PC-9 (cell line): ENCODE results near the gene BLM. TPM values are rescaled to one million over a fixed set of nuclear protein-coding genes. Genes with fewer than 3 reads are reported as not detected.

ENCODE experiments used
- BruUV-seq: library from RNA; stranded (reverse); fragments of 400-500 nt; replicated peaks from 2 replicates; lab custom pipeline; 2021; lab: Mats Ljungman, UMichigan
- CTCF ChIA-PET: fragments of 300-600 bp; sonication (Branson Sonifier 250); formaldehyde crosslinking; loops from one replicate; lab custom pipeline; 2022; ENCODE audit warnings: antibody characterized with exemption; lab: Charles Lee
- POLR2A ChIA-PET: fragments of 300-600 bp; sonication (Branson Sonifier 250); formaldehyde crosslinking; loops from one replicate; lab custom pipeline; 2022; ENCODE audit warnings: antibody characterized with exemption; ENCODE audit not compliant: unreplicated experiment; lab: Charles Lee
- DNase-seq, 2 experiments: peaks; one replicate each; pipeline versions ENCODE4 v3.0.0 to v3.0.0-alpha.2; 2015 to 2022; ENCODE audit warnings: mixed read lengths in 1 of 2
- H2AFZ ChIP-seq: fragments of 200-600 bp; sonication (generic); 2 replicates; pipeline ENCODE4 v1.8.1; 2017; ENCODE audit warnings: antibody characterized with exemption
- H3F3A ChIP-seq: fragments of 200-600 bp; sonication (generic); 2 replicates; pipeline ENCODE4 v1.8.1; 2017; ENCODE audit warnings: antibody characterized with exemption, mild to moderate bottlenecking, low read depth; ENCODE audit not compliant: insufficient read depth
- H3K27ac ChIP-seq: fragments of 200-600 bp; sonication (generic); 2 replicates; pipeline ENCODE4 v1.6.1; 2016; ENCODE audit warnings: mixed run types
- H3K27me3 ChIP-seq: fragments of 200-600 bp; sonication (generic); 2 replicates; pipeline ENCODE4 v1.6.1; 2016; ENCODE audit warnings: low read depth, mixed run types; ENCODE audit not compliant: insufficient read depth
- H3K36me3 ChIP-seq: fragments of 200-600 bp; sonication (generic); 2 replicates; pipeline ENCODE4 v1.6.1; 2016; ENCODE audit warnings: low read depth, mixed run types
- H3K4me1 ChIP-seq: fragments of 200-600 bp; sonication (generic); replicated peaks from 2 replicates; pipeline ENCODE4 v1.6.1; 2016; ENCODE audit warnings: mixed run types; ENCODE audit not compliant: insufficient read depth
- H3K4me2 ChIP-seq: fragments of 200-600 bp; sonication (generic); 2 replicates; pipeline ENCODE4 v1.6.1; 2017; ENCODE audit warnings: mixed run types
- H3K4me3 ChIP-seq: fragments of 200-600 bp; sonication (generic); 2 replicates; pipeline ENCODE4 v1.6.1; 2016; ENCODE audit warnings: mixed run types
- H3K79me2 ChIP-seq: fragments of 200-600 bp; sonication (generic); 2 replicates; pipeline ENCODE4 v1.6.1; 2017; ENCODE audit warnings: low read depth, mixed run types
- H3K9me2 ChIP-seq: fragments of 200-600 bp; sonication (generic); 2 replicates; pipeline ENCODE4 v1.8.1; 2017; ENCODE audit warnings: mild to moderate bottlenecking; ENCODE audit not compliant: insufficient read depth
- H3K9me3 ChIP-seq: fragments of 200-600 bp; sonication (generic); 2 replicates; pipeline ENCODE4 v1.8.1; 2016; ENCODE audit warnings: low read depth; ENCODE audit not compliant: insufficient read depth
- H4K20me1 ChIP-seq: fragments of 200-600 bp; sonication (generic); 2 replicates; pipeline ENCODE4 v1.8.1; 2017; ENCODE audit not compliant: insufficient read depth
- CTCF ChIP-seq: fragments of 200-600 bp; sonication (generic); conservative IDR thresholded peaks from 2 replicates; pipeline ENCODE4 v1.6.1; 2017; ENCODE audit warnings: mixed run types, antibody characterized with exemption, mild to moderate bottlenecking, moderate library complexity
- EZH2 ChIP-seq: fragments of 200-600 bp; sonication (generic); IDR thresholded peaks from 2 replicates; pipeline ENCODE4 v1.8.0; 2017; ENCODE audit warnings: antibody characterized with exemption, low read depth
- intact Hi-C: fragments of 100-400 bp; cut with micrococcal nuclease; formaldehyde crosslinking; loops from one replicate; pipeline ENCODE4 v1.10.0; 2022; ENCODE audit not compliant: unreplicated experiment
- total RNA-seq: library from RNA; stranded (reverse); gene quantifications from 2 replicates; pipeline ENCODE4 v1.2.3, GENCODE V29; 2021

BLM gene
- total RNA-seq, 1 experiment from 2014 or later: 19.1 TPM

- Histone ChIP-seq H3K36me3 (no peaks in the 10 kb centered on the region), H2AFZ (no peak overlapping the region), H3K4me3 (no peak overlapping the region), H3K27me3 (no peaks in the 10 kb centered on the region), H3K79me2 (no peaks in the 10 kb centered on the region), H3K4me2 (no peak overlapping the region), H3K9me2 (no peaks in the 10 kb centered on the region), H3K4me1 (peaks cover 39% of the 10 kb centered on the region), H4K20me1 (no peaks in the 10 kb centered on the region), H3K27ac (no peak overlapping the region), H3K9me3 (no peaks in the 10 kb centered on the region), H3F3A (peaks cover 25% of the 10 kb centered on the region)
- CTCF ChIA-PET: no interaction called here
- TF ChIP-seq EZH2: no peak
- TF ChIP-seq CTCF: no peak
- DNase-seq: no peak
- POLR2A ChIA-PET: no interaction called here
- no TSS peak for BruUV-seq
- intact Hi-C loops: no loop called here
Measured at GRCh38 chr15:90857337-90857736, 140.2 kb downstream of the BLM start.

- H3K9me3 ChIP-seq: no peaks in the 10 kb centered on the region
- H3K4me1 ChIP-seq: peaks cover 45% of the 10 kb centered on the region
- peaks cover 30% of the 10 kb centered on the region for H3F3A ChIP-seq
- no peak overlapping the region for H3K27ac ChIP-seq
- H2AFZ ChIP-seq: no peak overlapping the region
- H3K9me2 ChIP-seq: no peaks in the 10 kb centered on the region
- intact Hi-C loops: no loop called here
- H3K4me3 ChIP-seq: no peak overlapping the region
- no peaks in the 10 kb centered on the region for H3K27me3 ChIP-seq
- TF ChIP-seq EZH2 (no peak), CTCF (no peak)
- DNase-seq: no peak
- no TSS peak for BruUV-seq
- H3K36me3 ChIP-seq: no peaks in the 10 kb centered on the region
- no peak overlapping the region for H3K4me2 ChIP-seq
- H3K79me2 ChIP-seq: no peaks in the 10 kb centered on the region
- H4K20me1 ChIP-seq: no peaks in the 10 kb centered on the region
- CTCF ChIA-PET: no interaction called here
- POLR2A ChIA-PET: no interaction called here
Measured at GRCh38 chr15:90857883-90858443, 140.8 kb downstream of the BLM start.

GRCh38 chr15:90859234-90860131, 142.3 kb downstream of the BLM start:
- H3K4me3 ChIP-seq: no peak overlapping the region
- peaks cover 61% of the 10 kb centered on the region for H3K4me1 ChIP-seq
- POLR2A ChIA-PET: interaction anchor here (0.6 kb wide), 1 partner anchor 9 kb away, joined by 5 read pairs; the partner anchor contains the start of gene FURIN
- peak overlapping the region; percentile 90 for H3K27ac ChIP-seq
- no peaks in the 10 kb centered on the region for H4K20me1 ChIP-seq
- no peaks in the 10 kb centered on the region for H3K9me3 ChIP-seq
- CTCF ChIA-PET: interaction anchor here (0.6 kb wide), 2 partner anchors 28 to 98 kb away, joined by 3 to 9 read pairs; no protein-coding TSS in a partner anchor
- no peak for TF ChIP-seq EZH2
- no peak for TF ChIP-seq CTCF
- H3K79me2 ChIP-seq: no peaks in the 10 kb centered on the region
- intact Hi-C loops: no loop called here
- H3K36me3 ChIP-seq: no peaks in the 10 kb centered on the region
- peak overlapping the region; percentile 28; the same call in 1 of the 2 replicates for H2AFZ ChIP-seq
- H3K4me2 ChIP-seq: peak overlapping the region; percentile 62
- no peaks in the 10 kb centered on the region for H3K9me2 ChIP-seq
- DNase-seq: no peak
- no TSS peak for BruUV-seq
- H3F3A ChIP-seq: peaks cover 45% of the 10 kb centered on the region
- no peaks in the 10 kb centered on the region for H3K27me3 ChIP-seq
